Colonic mucosa (tissue), 4 donors: Measurements from ENCODE around the gene PDHA2. TPM values are rescaled to one million over a fixed set of nuclear protein-coding genes. Genes with fewer than 3 reads are reported as not detected.

Source experiments
- DNase-seq: peaks from one replicate; pipeline ENCODE4 v3.0.0-alpha.2; 2020
- H3K27ac ChIP-seq: fragments of 200-600 bp; one replicate; pipeline ENCODE4 v1.8.0; 2021
- H3K27me3 ChIP-seq: fragments of 200-600 bp; one replicate; pipeline ENCODE4 v1.8.0; 2021
- H3K36me3 ChIP-seq: fragments of 200-600 bp; one replicate; pipeline ENCODE4 v1.8.0; 2021
- H3K4me1 ChIP-seq: fragments of 200-600 bp; one replicate; pipeline ENCODE4 v1.8.0; 2021; ENCODE audit warnings: mild to moderate bottlenecking
- H3K4me3 ChIP-seq: fragments of 200-600 bp; one replicate; pipeline ENCODE4 v1.8.0; 2021
- H3K9ac ChIP-seq, 2 donors: one replicate each; pipeline ENCODE4 v1.7.0; 2013; ENCODE audit warnings: control low read depth in 2 of 2, low read depth in 2 of 2, low read length in 2 of 2
- H3K9me3 ChIP-seq: fragments of 200-600 bp; one replicate; pipeline ENCODE4 v1.8.0; 2021
- intact Hi-C: fragments of 100-400 bp; cut with DNase I; formaldehyde crosslinking; loops from one replicate; pipeline ENCODE4 v1.14.1; 2022
- total RNA-seq, 2 donors: library from RNA; stranded (reverse); fragmentation: NEBNext Ultra II Directional in 1 of 2; extraction: Animal tissue kit (Norgen Biotek cat#: 25700) in 1 of 2; gene quantifications; one replicate each; pipeline ENCODE4 v1.2.1, GENCODE V29; 2021
- TF ChIP-seq, protein P1 (sequence below): fragments of 200-600 bp; IDR thresholded peaks from one replicate; pipeline ENCODE4 v1.8.0; 2022; ENCODE audit warnings: antibody characterized with exemption, mild to moderate bottlenecking
- donor health status: healthy.
- donor health status: DM: no; HTN: no; CAD: no.
- donor health status: DM: no; HTN: no; CAD: no.

Gene PDHA2
- not detected for total RNA-seq

DNA sequence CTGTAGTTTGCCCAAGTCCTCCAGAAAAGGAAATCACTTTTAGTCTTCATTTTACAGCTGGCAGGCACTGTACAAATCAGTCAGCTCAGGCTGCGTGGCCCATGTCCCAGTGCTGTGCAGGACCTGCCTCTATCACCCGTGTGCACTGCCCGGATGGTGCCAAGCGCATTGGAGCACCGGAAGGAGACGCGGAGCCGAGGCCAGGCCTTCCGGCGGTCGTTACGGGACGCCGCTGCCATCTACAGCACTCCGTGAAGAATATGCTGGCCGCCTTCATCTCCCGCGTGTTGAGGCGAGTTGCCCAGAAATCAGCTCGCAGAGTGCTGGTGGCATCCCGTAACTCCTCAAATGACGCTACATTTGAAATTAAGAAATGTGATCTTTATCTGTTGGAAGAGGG lies at the start of gene PDHA2:
Gene PDHA2 (plus strand): TSS at position 203 of the 400 bp plus-strand sequence. CDS start 58 bp downstream, at position 261.
- intact Hi-C loops = no loop called here
- Histone ChIP-seq H3K27me3 (no peaks in the 10 kb centered on the region), H3K36me3 (no peaks in the 10 kb centered on the region), H3K4me1 (no peaks in the 10 kb centered on the region), H3K9ac (no peak within 1 kb of the TSS), H3K27ac (no peak within 1 kb of the TSS), H3K9me3 (no peaks in the 10 kb centered on the region), H3K4me3 (no peak within 1 kb of the TSS)
- TF ChIP-seq, protein P1, sequence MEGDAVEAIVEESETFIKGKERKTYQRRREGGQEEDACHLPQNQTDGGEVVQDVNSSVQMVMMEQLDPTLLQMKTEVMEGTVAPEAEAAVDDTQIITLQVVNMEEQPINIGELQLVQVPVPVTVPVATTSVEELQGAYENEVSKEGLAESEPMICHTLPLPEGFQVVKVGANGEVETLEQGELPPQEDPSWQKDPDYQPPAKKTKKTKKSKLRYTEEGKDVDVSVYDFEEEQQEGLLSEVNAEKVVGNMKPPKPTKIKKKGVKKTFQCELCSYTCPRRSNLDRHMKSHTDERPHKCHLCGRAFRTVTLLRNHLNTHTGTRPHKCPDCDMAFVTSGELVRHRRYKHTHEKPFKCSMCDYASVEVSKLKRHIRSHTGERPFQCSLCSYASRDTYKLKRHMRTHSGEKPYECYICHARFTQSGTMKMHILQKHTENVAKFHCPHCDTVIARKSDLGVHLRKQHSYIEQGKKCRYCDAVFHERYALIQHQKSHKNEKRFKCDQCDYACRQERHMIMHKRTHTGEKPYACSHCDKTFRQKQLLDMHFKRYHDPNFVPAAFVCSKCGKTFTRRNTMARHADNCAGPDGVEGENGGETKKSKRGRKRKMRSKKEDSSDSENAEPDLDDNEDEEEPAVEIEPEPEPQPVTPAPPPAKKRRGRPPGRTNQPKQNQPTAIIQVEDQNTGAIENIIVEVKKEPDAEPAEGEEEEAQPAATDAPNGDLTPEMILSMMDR = no peak
- DNase-seq = no peak

DNA sequence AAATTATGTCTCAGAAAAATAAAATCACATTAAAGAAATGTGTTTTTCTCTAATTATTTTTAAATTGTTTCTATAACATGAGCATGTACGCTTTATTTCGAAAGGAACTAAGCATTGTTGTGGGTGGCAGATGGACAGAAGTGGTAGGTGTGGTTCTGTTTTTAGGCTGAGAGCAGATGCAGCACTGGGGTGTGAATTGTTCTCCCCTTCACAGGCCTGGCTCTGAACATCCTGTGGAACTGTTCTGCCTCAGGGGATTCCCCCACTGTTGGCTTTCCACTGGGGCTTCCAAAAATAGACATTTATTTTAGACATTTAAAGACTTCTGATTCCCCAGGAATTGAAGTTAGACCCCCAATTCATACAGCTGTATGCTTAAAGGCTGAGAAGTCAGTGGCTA lies 41.9 kb upstream of the PDHA2 start:
- intact Hi-C loops = no loop called here
- H3K9me3 ChIP-seq = no peaks in the 10 kb centered on the region
- TF ChIP-seq, protein P1 = no peak
- H3K9ac ChIP-seq = no peak overlapping the region
- no peaks in the 10 kb centered on the region for H3K4me1 ChIP-seq
- H3K27ac ChIP-seq = no peak overlapping the region
- DNase-seq = no peak
- H3K36me3 ChIP-seq = no peaks in the 10 kb centered on the region
- no peaks in the 10 kb centered on the region for H3K27me3 ChIP-seq
- no peak overlapping the region for H3K4me3 ChIP-seq

DNA sequence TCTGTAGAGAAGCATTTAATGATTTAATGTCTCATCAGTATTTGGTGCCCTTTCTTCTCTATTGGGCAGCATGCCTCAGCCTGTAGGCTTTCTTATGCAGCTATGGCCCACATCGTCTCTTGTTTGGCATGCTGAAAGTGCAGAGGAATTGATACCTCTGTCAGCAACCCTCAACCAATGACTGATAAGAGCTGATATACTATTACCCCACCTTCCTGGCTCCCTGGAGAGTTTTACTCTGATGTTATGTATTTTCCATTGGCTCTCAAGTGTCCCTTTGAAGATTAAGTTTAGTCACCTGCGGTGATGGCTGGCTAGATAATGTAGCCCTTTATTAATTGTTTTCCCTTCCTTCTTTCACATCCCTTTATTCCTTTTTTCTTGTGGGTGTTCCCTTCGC lies 41.2 kb upstream of the PDHA2 start:
- Histone ChIP-seq H3K36me3 (no peaks in the 10 kb centered on the region), H3K4me3 (no peak overlapping the region), H3K4me1 (no peaks in the 10 kb centered on the region), H3K27me3 (no peaks in the 10 kb centered on the region), H3K9ac (no peak overlapping the region), H3K27ac (no peak overlapping the region), H3K9me3 (no peaks in the 10 kb centered on the region)
- intact Hi-C loops = no loop called here
- TF ChIP-seq, protein P1 = no peak
- DNase-seq = no peak

DNA sequence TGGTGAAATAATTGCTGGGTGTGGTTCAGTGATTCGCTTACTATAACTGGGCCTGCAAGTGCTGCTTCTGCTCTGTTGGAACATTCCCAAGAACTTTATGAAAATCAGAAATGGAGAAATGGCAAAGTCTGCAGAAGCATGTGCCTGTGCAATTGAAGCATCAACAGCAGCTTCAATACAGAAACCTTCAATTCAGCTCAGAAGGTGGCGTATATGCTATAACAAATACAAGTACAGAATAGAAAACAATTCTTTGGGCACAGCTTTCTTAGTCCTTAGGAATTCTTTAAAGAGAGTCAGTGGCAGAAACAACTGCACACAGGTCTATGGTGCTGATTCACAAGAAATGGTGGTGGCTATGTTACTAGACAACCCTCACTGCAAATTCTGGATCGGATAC lies 18.0 kb upstream of the PDHA2 start:
- TF ChIP-seq, protein P1 = no peak
- no peak for DNase-seq
- Histone ChIP-seq H3K36me3 (no peaks in the 10 kb centered on the region), H3K27me3 (no peaks in the 10 kb centered on the region), H3K27ac (no peak overlapping the region), H3K9me3 (no peaks in the 10 kb centered on the region), H3K4me1 (no peaks in the 10 kb centered on the region), H3K9ac (no peak overlapping the region), H3K4me3 (no peak overlapping the region)
- intact Hi-C loops = no loop called here

DNA sequence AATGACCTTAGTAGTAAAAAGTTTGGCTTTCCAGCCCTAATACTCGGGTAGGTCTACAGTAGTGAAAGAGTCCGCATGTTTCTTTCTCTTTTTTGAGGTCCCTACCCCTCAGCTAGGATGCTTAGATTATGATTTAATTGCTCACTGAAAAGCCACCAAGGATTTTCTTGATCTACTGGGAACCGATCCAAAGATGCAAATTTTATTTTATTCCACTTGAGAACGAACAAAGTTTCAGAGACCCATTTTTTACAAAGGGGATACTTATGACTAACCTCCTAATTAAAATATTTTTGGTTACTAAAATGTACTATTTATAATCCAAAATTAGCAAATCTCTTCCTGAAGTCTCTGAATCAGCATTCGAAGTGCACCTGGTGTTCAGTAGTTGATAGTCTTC lies 14.3 kb upstream of the PDHA2 start:
- H3K9ac ChIP-seq = no peak overlapping the region
- no peak overlapping the region for H3K27ac ChIP-seq
- intact Hi-C loops = no loop called here
- TF ChIP-seq, protein P1 = no peak
- DNase-seq = no peak
- H3K4me1 ChIP-seq = no peaks in the 10 kb centered on the region
- no peaks in the 10 kb centered on the region for H3K36me3 ChIP-seq
- H3K4me3 ChIP-seq = no peak overlapping the region
- H3K27me3 ChIP-seq = no peaks in the 10 kb centered on the region
- H3K9me3 ChIP-seq = no peaks in the 10 kb centered on the region

DNA sequence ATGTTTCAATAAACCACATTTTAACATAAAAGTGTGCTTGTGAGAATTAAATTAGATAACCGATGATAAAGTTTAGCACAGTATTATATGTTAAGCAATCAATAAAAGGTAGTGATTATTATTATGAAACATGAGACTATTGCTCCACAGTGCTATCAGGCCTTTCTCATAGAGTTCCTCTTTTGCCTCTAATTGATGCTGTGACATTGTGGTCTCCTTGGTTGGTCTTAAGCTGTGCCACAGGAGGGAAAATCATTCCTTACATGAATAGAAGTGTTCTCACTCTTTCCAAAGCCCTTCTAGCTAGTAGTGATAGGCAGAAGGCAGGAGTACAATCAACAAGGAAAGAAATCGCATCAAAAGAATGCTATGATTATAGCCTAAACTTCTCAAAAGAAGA lies 9.2 kb upstream of the PDHA2 start:
- Histone ChIP-seq H3K27ac (no peak overlapping the region), H3K4me3 (no peak overlapping the region), H3K36me3 (no peaks in the 10 kb centered on the region), H3K9ac (no peak overlapping the region), H3K9me3 (no peaks in the 10 kb centered on the region), H3K27me3 (no peaks in the 10 kb centered on the region), H3K4me1 (no peaks in the 10 kb centered on the region)
- TF ChIP-seq, protein P1 = no peak
- DNase-seq = no peak
- intact Hi-C loops = no loop called here
